Muscle layer of duodenum (tissue), 2 donors: Measurements from ENCODE around the gene GLT6D1.

Source experiments
- H3K27ac ChIP-seq: one replicate; pipeline ENCODE4 v1.7.0; 2013; ENCODE audit warnings: mild to moderate bottlenecking, low read length
- H3K27me3 ChIP-seq: one replicate; pipeline ENCODE4 v1.7.0; 2013; ENCODE audit warnings: low read depth, mild to moderate bottlenecking, control low read depth, low read length
- H3K36me3 ChIP-seq, 2 donors: one replicate each; pipeline ENCODE4 v1.7.0; 2013; ENCODE audit warnings: low read length in 2 of 2, control low read depth in 1 of 2, mild to moderate bottlenecking in 1 of 2; ENCODE audit not compliant: insufficient read depth in 2 of 2, control insufficient read depth in 1 of 2
- H3K4me1 ChIP-seq, 2 donors: one replicate each; pipeline ENCODE4 v1.7.0; 2013; ENCODE audit warnings: low read length in 2 of 2, mild to moderate bottlenecking in 2 of 2, control low read depth in 1 of 2, moderate library complexity in 1 of 2; ENCODE audit not compliant: insufficient read depth in 2 of 2, control insufficient read depth in 1 of 2
- H3K4me3 ChIP-seq, 2 donors: one replicate each; pipeline ENCODE4 v1.7.0; 2013; ENCODE audit warnings: low read length in 2 of 2, low read depth in 1 of 2, mild to moderate bottlenecking in 1 of 2
- H3K9me3 ChIP-seq, 2 donors: one replicate each; pipeline ENCODE4 v1.7.0; 2013; ENCODE audit warnings: low read length in 2 of 2, control low read depth in 1 of 2, mild to moderate bottlenecking in 1 of 2; ENCODE audit not compliant: control insufficient read depth in 1 of 2
- donor health status: healthy.

The GLT6D1 gene

DNA sequence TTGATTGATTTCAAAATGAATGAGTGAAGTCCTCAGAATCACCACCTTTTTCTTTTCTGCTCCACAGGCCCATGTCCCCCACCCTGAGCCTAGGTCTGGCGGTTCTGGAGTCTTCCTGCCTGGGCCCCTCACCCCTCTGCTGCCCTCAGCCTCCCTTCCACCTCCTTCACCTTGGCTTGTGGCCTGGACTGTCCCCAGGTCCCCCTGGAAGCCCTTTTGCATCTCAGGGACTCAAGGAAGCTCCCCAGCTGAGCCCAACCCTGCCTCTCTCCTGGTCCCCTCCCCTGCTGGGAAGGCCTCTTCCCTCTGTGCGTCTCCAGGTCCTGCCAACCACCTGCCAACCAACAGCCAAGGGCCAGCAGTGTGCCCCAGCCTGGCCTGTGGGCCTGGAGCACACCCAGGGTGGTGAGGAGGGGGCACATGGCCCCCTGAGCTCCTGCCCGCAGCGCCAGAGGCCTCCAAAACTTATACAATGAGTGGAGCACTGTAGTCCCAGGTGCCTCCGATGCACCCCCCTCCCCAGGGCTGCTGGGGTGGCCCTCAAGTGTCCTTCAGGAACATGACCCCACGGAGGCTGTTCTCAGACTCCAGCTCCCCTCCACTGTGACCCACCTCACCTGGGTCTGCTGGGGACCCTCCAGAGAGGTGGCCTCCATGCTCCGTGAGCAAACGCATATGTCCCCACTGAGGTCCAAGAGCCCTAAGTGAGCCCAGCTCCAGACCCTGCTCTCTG lies 20.3 kb downstream of the GLT6D1 start:
- no peak overlapping the region for H3K4me3 ChIP-seq
- no peaks in the 10 kb centered on the region for H3K4me1 ChIP-seq
- no peaks in the 10 kb centered on the region for H3K9me3 ChIP-seq
- H3K36me3 ChIP-seq, result no peaks in the 10 kb centered on the region
- no peaks in the 10 kb centered on the region for H3K27me3 ChIP-seq
- H3K27ac ChIP-seq, result no peak overlapping the region

DNA sequence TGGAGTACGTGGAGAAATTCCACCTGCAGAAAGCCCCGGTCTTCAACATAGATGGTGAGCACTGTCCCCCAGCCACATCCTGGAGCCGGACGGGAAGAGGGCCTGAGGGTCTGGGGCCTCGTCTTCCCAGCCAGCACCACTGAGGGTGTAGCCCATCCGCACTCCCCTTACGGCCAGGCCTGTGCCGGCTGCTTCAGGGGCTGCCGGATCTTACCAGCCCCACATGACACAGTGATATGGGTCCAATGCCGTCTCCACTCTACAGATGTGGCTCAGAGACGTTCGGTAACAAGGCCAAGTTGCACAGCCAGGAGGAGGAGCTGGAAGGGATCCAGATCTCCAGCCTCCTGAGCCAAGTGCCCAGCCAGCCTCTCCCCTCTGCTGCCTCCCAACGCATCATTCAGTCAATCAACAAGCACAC lies 21.3 kb downstream of the GLT6D1 start:
- Histone ChIP-seq H3K9me3 (no peaks in the 10 kb centered on the region), H3K4me1 (no peaks in the 10 kb centered on the region), H3K4me3 (no peak overlapping the region), H3K27ac (no peak overlapping the region), H3K27me3 (no peaks in the 10 kb centered on the region), H3K36me3 (no peaks in the 10 kb centered on the region)

DNA sequence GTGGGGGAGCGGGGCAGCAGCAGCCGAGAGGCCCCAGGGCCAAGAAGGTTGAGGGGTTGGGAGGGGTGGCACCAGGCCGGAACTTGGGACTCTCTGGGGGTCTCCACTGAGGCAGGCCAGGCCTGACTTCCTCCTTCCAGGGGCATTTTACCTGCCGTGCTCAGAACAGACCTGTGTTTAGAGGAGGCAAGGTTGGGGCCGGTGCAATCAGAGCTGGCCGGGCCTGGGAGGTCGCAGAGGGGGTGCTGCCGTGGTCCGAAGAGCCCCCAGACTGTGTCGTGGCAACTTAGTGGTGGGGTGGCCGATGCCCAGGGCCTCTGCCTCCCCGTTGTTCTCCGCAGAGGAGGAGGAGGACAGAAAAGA lies 21.8 kb downstream of the GLT6D1 start:
- Histone ChIP-seq H3K4me1 (no peaks in the 10 kb centered on the region), H3K27me3 (no peaks in the 10 kb centered on the region), H3K36me3 (no peaks in the 10 kb centered on the region), H3K27ac (no peak overlapping the region), H3K9me3 (no peaks in the 10 kb centered on the region), H3K4me3 (no peak overlapping the region)

DNA sequence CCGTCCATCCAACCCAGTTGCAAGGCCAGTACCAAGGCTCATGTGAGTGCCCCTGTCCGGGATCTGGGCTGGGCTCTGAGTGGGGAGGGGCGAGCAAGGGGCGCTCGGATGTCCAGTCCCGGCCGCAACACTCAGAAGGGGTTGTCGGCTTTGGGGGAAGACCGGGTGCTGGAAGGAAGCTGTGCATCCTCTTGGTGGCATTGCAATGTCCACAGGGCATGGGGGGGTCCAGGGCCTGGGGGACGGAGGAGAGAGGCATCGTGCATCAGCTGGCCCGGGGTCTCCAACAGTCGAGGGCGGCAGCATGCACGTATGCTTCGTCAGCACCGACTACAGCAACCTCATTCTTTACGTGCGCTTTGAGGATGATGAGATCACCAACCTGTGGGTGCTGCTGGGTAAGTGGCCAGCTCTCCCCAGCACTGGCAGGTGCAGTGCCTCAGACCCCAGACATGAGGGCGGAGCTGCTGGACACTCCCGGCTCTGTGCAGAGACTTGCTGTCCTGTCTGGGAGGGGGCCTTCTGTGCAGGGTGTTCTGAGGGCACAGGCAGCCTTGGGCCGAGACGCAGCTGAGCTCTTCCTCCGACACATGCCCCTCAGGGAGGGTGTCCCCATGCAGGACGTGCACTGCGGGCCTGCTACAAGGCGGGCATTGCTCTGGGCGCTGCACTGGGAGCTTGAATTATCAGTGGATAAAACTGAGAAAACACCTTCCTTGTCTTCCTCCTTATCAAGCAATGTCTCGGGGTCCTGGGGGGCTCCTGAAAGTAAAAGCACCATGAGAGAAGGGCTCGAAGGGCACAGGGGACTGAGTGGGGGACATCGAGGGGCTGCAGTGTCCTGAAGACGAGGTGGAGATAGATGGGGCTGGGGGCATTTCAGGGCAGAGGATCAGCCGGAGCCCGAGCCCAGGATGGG lies 22.5 kb downstream of the GLT6D1 start:
- H3K27me3 ChIP-seq, result no peaks in the 10 kb centered on the region
- no peaks in the 10 kb centered on the region for H3K9me3 ChIP-seq
- H3K36me3 ChIP-seq, result no peaks in the 10 kb centered on the region
- no peak overlapping the region for H3K4me3 ChIP-seq
- no peak overlapping the region for H3K27ac ChIP-seq
- H3K4me1 ChIP-seq, result no peaks in the 10 kb centered on the region

DNA sequence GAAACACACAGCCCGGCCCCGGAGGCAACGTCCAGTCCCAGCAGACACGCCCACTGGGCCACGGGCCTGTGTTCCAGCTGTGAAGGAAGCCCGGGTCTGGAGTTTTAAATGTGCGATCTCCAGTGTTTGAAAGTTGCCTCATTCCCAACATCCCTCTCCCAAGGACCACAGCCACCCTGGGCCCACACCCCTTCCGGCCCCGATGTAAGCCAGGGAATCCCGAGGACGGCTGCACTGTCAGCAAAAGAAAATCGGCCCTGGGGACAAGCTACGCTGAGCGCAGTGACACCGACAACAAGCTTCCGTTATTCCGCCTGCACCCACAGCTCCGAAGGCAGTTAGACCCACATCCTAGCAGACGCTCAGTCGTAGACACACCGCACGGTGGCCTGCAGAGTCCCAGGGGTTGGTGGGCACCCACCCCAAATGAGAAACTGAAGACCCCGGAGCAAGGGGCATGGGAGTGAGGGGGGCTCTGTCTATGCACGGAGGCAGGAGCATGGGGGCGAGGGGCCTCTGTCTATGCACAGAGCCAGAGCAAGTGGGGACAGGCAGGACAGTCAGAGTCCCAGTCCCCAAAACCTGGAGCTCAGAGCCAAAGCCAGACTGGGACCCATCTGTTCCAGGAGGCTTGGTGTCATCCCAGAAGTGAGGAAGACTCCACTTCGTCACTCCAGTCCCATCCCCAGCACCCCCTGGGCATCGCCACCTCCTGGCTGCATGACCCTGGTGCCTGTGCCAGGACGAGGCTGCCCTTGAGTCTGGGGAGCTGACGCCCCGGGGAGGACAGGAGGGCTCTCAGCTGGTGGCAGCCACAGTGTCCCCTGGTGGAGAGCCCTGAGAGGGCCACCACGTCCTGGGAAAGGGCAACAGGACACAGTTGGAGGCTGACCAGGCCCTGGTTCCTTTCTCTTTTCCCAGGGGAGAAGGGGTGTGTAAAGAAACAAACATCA lies 23.4 kb downstream of the GLT6D1 start:
- H3K27ac ChIP-seq, result no peak overlapping the region
- no peaks in the 10 kb centered on the region for H3K27me3 ChIP-seq

DNA sequence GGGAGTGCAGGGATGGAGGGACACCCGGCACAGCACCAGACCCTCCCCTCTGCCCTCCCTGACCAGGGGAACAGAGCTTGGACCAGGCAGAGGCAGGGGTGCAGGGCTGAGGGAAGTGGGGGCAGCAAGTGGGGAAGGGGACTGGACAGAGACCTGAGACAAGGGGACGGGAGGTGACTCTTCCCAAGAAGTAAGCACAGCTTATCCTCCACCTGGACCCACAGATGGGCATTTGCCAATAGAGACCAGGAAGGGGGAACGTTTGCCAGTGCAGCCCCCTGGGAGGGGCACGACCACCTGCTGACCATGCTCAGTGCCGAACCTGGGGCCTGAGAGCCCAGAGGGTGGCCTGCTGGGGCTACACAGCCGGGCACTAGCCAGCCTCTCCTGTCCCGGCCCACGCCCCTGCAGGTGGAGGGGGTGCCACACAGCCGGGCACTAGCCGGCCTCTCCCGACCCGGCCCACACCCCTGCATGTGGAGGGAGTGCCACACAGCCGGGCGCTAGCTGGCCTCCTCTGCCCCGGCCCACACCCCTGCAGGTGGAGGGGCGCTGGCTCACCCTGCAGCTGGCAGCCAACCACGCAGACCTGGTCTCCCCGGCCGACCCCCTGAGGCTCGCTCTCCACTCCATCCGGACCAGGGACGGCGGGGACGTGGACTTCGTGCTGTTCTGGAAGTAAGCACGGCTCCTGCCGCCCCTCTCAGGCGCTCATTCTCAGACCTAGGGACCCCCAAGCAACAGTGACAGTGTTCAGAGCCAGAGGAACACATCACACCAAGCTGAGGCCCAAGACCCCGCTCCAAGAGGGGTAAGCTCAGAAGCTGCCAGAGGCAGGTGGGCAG lies 24.3 kb downstream of the GLT6D1 start:
- Histone ChIP-seq H3K9me3 (no peaks in the 10 kb centered on the region), H3K27ac (no peak overlapping the region), H3K36me3 (no peaks in the 10 kb centered on the region), H3K4me3 (no peak overlapping the region), H3K4me1 (no peaks in the 10 kb centered on the region), H3K27me3 (no peaks in the 10 kb centered on the region)

More for the DNA sequence above, 23.4 kb downstream of the GLT6D1 start:
- no peaks in the 10 kb centered on the region for H3K9me3 ChIP-seq
- H3K4me3 ChIP-seq, result no peak overlapping the region
- no peaks in the 10 kb centered on the region for H3K36me3 ChIP-seq
- H3K4me1 ChIP-seq, result no peaks in the 10 kb centered on the region

DNA sequence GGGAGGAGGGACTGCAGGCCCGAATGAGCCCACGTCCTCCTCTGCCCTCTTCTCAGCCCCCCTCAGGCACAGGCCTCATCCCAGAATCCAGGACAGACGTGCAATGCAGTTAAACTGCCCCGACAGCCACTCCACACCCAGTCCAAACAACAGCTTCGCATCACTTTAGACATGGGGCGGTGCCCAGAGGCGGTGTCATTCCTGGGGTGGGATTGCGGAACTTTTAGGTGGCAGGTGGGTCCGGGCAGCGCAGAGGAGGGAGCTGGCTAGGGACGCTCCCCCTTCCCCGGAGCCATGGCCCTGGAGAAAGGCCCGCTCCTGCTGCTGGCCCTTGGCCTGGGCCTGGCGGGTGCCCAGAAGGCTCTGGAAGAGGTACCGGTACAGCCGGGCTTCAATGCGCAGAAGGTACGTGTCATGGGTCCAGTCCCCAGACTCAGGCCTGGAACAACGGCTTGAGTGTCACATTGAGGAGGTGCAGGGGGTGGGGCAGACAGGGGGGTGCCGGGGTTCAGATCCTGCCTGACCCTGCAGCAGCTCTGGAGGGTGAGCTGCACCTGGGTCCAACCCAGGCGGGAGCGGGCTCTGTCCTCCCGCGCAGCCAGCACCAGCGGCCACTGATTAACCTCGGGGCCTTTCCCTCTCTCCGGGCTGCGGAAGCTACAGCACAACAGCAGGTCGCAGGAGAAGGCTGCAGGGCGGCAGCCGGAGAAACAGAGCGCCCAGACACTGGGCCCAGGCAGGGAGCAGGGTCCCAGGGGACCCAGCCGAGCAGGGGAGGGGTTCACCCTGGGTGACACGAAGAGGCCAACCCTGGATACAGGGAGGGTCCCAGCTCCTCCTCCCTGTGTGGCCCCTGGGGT lies 25.2 kb downstream of the GLT6D1 start:
- H3K36me3 ChIP-seq, result no peaks in the 10 kb centered on the region
- no peaks in the 10 kb centered on the region for H3K4me1 ChIP-seq
- no peak overlapping the region for H3K4me3 ChIP-seq
- no peaks in the 10 kb centered on the region for H3K27me3 ChIP-seq
- H3K27ac ChIP-seq, result no peak overlapping the region
- no peaks in the 10 kb centered on the region for H3K9me3 ChIP-seq

DNA sequence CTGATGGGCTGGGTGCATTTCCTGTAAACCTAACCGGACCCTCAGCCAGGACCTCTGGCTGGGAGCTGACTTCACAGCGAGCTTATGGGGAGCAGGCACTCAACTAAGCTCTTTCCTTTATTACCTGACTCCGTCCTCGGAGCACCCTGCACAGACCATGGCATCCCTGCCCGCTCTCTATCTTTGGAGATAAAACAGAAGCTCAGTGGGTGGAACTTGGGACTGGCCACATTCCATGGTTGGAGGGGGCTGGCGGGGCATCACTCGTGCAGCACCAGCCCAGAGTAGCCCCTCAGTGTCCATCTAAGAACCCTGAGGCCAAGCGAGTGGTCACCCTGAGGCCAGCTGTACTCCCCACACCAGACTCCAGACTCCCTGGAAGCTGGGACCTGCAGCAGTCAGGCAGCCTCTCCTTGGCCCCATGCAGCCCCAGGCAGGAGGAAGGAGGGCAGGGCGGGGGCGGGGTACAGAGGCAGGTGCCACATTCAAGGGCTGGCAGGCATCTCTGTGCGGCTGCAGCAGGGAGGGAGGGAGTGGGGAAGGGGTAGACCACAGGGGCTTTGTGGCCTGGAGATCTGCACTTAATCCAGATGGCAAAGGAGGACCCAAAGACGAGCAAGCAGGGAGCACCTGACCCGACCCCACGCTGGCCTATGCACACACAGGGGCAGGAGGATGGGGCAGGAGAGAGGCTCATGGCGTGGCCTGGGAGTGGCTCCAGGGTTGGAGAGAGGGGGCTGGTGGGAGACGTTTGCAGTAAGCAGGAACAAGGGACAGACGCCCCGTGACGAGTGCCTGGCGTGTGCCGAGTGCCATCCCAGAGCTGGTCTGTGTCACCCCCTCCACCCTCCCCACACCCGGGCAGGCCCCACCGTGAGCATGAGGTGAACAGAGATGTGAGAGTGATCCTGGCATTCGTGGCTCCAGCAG lies 26.1 kb downstream of the GLT6D1 start:
- no peaks in the 10 kb centered on the region for H3K27me3 ChIP-seq
- H3K36me3 ChIP-seq, result no peaks in the 10 kb centered on the region
- no peaks in the 10 kb centered on the region for H3K9me3 ChIP-seq
- H3K4me3 ChIP-seq, result no peak overlapping the region
- H3K4me1 ChIP-seq, result no peaks in the 10 kb centered on the region
- H3K27ac ChIP-seq, result no peak overlapping the region

DNA sequence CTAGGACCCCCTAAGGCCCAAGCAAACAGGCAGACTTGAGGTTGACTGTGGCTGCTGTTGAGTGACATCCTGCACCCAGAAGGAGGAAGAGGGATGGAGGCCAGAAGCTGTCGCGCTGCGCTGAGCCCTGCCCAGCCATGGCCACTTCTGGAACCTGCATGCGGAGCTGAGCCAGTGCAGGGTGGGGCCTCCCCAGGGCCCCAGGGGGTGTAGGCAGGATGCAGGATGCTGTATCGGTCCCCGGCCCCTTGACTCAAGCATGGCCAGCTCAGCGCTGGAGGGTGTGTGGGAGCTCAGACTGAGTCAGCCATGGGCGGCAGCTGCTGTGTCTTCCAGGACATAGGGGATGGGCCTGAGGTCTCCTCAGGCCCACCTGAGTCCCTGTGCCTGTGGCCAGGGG lies 26.9 kb downstream of the GLT6D1 start:
- H3K27me3 ChIP-seq, result no peaks in the 10 kb centered on the region
- H3K9me3 ChIP-seq, result no peaks in the 10 kb centered on the region
- no peak overlapping the region for H3K27ac ChIP-seq
- H3K4me1 ChIP-seq, result no peaks in the 10 kb centered on the region
- H3K4me3 ChIP-seq, result no peak overlapping the region
- H3K36me3 ChIP-seq, result no peaks in the 10 kb centered on the region
